KMS-11 (cell line): ENCODE data around the gene PLEKHG1.
A peak's percentile ranks its signal among the peaks of the same experiment; 100 is the strongest.

Experiments
- H2AFZ ChIP-seq: fragments of 200-600 bp; sonication (generic); 2 replicates; pipeline ENCODE4 v1.6.1; 2016; ENCODE audit warnings: antibody characterized with exemption, mixed run types, low read depth
- H3K27ac ChIP-seq: fragments of 200-600 bp; sonication (generic); 2 replicates; pipeline ENCODE4 v1.6.1; 2016; ENCODE audit warnings: mild to moderate bottlenecking, mixed run types
- H3K27me3 ChIP-seq: fragments of 200-600 bp; sonication (generic); 2 replicates; pipeline ENCODE4 v1.6.1; 2017; ENCODE audit warnings: mild to moderate bottlenecking, low read depth, mixed run types, moderate library complexity; ENCODE audit not compliant: insufficient read depth
- H3K36me3 ChIP-seq: fragments of 200-600 bp; sonication (generic); 2 replicates; pipeline ENCODE4 v1.6.1; 2017; ENCODE audit warnings: mild to moderate bottlenecking, mixed run types; ENCODE audit not compliant: insufficient read depth
- H3K4me1 ChIP-seq: fragments of 200-600 bp; sonication (generic); 2 replicates; pipeline ENCODE4 v1.6.1; 2016; ENCODE audit warnings: mild to moderate bottlenecking, low read depth, mixed run types; ENCODE audit not compliant: poor library complexity, severe bottlenecking
- H3K4me2 ChIP-seq: fragments of 200-600 bp; sonication (generic); 2 replicates; pipeline ENCODE4 v1.7.0; 2016; ENCODE audit warnings: mild to moderate bottlenecking, mixed run types
- H3K4me3 ChIP-seq: fragments of 200-600 bp; sonication (generic); IDR thresholded peaks from 2 replicates; pipeline ENCODE4 v1.6.1; 2017; ENCODE audit warnings: low read depth, low read length, mixed read lengths; ENCODE audit not compliant: insufficient read depth
- H3K79me2 ChIP-seq: fragments of 200-600 bp; sonication (generic); 2 replicates; pipeline ENCODE4 v1.6.1; 2016; ENCODE audit warnings: low read depth, mixed run types; ENCODE audit not compliant: insufficient read depth
- H3K9ac ChIP-seq: fragments of 200-600 bp; sonication (generic); 2 replicates; pipeline ENCODE4 v1.6.1; 2016; ENCODE audit warnings: mild to moderate bottlenecking, mixed run types
- H4K20me1 ChIP-seq: fragments of 200-600 bp; sonication (generic); 2 replicates; pipeline ENCODE4 v1.6.1; 2016; ENCODE audit warnings: mild to moderate bottlenecking, mixed run types; ENCODE audit not compliant: insufficient read depth
- TF ChIP-seq, protein P1 (sequence below): fragments of 200-600 bp; sonication (generic); conservative IDR thresholded peaks from 2 replicates; pipeline ENCODE4 v1.6.1; 2017; ENCODE audit warnings: low read depth, mild to moderate bottlenecking, antibody characterized with exemption, low read length, moderate library complexity, mixed read lengths

Gene PLEKHG1

DNA sequence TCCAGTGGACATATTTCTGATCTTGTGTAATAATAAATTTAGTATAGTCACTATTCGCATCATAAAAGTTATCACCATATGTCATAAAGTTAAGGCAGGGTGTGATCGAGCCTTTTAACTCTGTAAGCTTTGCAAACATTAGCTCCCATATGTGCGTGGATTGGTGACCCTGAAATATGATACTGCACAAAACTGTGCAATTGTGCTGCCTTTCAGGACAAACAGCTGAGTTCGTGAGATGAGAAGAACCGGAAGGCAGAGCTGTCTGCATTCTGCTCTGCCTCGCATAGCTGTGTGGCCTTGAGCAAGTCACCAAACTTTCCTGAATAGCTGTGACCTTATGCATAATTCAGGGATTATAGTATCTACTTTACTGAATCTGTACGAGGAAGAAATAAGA, 3.2 kb upstream of the PLEKHG1 start:
- H3K27ac ChIP-seq, result no peak overlapping the region
- no peak overlapping the region for H3K4me2 ChIP-seq
- no peak overlapping the region for H3K9ac ChIP-seq
- no peaks in the 10 kb centered on the region for H3K36me3 ChIP-seq
- H3K79me2 ChIP-seq, result no peaks in the 10 kb centered on the region
- H4K20me1 ChIP-seq, result no peaks in the 10 kb centered on the region
- H2AFZ ChIP-seq, result no peak overlapping the region
- TF ChIP-seq, protein P1, sequence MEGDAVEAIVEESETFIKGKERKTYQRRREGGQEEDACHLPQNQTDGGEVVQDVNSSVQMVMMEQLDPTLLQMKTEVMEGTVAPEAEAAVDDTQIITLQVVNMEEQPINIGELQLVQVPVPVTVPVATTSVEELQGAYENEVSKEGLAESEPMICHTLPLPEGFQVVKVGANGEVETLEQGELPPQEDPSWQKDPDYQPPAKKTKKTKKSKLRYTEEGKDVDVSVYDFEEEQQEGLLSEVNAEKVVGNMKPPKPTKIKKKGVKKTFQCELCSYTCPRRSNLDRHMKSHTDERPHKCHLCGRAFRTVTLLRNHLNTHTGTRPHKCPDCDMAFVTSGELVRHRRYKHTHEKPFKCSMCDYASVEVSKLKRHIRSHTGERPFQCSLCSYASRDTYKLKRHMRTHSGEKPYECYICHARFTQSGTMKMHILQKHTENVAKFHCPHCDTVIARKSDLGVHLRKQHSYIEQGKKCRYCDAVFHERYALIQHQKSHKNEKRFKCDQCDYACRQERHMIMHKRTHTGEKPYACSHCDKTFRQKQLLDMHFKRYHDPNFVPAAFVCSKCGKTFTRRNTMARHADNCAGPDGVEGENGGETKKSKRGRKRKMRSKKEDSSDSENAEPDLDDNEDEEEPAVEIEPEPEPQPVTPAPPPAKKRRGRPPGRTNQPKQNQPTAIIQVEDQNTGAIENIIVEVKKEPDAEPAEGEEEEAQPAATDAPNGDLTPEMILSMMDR, result no peak
- no peaks in the 10 kb centered on the region for H3K27me3 ChIP-seq
- peaks cover 15% of the 10 kb centered on the region for H3K4me1 ChIP-seq
- H3K4me3 ChIP-seq, result no peak overlapping the region

DNA sequence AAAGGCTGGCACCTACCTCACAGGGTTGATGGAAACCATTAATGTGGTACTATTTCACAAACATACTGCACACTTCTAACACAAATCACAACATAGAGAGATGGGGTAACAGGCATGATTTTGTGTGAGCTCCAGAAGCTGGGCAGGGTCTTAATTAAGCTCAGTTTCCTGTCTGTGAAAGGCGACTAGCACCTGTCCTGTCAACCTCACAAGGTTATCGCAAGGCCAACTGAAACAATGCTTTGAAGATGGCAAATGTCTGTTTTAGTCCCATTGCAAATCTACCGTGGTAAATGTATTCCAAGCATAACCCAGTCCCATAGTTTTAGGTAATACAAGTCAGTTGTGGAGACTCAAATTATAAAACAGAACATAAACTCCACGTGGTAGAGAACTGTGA, 1.3 kb upstream of the PLEKHG1 start:
- Histone ChIP-seq H3K4me3 (no peak overlapping the region), H3K27me3 (no peaks in the 10 kb centered on the region), H2AFZ (no peak overlapping the region), H3K4me2 (0 out of 2 replicates have a peak overlapping the region, but pooled peaks have one; percentile 88), H3K9ac (no peak overlapping the region), H4K20me1 (no peaks in the 10 kb centered on the region), H3K4me1 (peaks cover 17% of the 10 kb centered on the region), H3K36me3 (no peaks in the 10 kb centered on the region), H3K79me2 (no peaks in the 10 kb centered on the region), H3K27ac (no peak overlapping the region)
- TF ChIP-seq, protein P1, result no peak

DNA sequence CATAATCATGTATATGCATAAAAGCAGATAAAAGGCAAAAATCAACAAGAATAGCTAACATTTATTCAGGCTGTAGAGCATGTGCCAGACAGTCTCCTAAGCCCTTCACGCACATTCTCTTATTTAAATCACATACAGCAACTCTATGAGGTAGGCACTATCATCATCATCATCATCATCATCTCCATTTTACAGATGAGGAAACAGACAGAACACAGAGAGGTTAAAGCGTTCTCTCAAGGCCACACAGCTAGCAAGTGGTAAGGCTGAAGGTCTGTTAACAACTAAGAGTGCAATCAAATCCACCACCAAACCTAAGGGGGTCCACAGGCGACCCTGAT, 857 bp upstream of the PLEKHG1 start:
- Histone ChIP-seq H3K4me3 (no peak overlapping the region), H3K9ac (no peak overlapping the region), H3K27me3 (no peaks in the 10 kb centered on the region), H3K36me3 (no peaks in the 10 kb centered on the region), H3K4me2 (peak overlapping the region; percentile 88), H4K20me1 (no peaks in the 10 kb centered on the region), H3K79me2 (no peaks in the 10 kb centered on the region), H3K4me1 (peaks cover 17% of the 10 kb centered on the region), H3K27ac (no peak overlapping the region), H2AFZ (0 out of 2 replicates have a peak overlapping the region, but pooled peaks have one; percentile 73)
- TF ChIP-seq, protein P1, result no peak

DNA sequence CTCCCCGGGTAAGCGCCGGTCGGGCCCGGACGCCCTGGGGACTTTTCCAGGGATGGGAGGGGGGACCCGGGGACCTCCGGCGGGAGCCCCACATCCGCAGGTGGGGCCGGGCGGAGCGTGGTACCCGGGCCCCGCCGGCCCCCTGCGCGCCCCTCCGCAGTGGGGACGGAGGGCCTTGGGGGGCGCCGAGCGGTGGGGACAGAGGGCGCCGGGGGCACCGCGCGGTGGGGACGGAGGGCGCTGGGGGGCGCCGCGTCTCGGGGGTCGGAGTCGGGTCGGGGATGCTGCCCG, 270 bp downstream of the PLEKHG1 start:
- peak overlapping the region; percentile 4; the same call in 1 of the 2 replicates for H3K9ac ChIP-seq
- H3K4me1 ChIP-seq, result peaks cover 17% of the 10 kb centered on the region
- no peaks in the 10 kb centered on the region for H3K79me2 ChIP-seq
- H3K4me3 ChIP-seq, result no peak overlapping the region
- peak overlapping the region; percentile 73 for H2AFZ ChIP-seq
- H3K4me2 ChIP-seq, result peak overlapping the region; percentile 73
- H3K36me3 ChIP-seq, result no peaks in the 10 kb centered on the region
- TF ChIP-seq, protein P1, result no peak
- H3K27me3 ChIP-seq, result no peaks in the 10 kb centered on the region
- H3K27ac ChIP-seq, result no peak overlapping the region
- no peaks in the 10 kb centered on the region for H4K20me1 ChIP-seq
